HCT116 (cell line): ENCODE data around the gene TRIP13. TPM values are rescaled to one million over a fixed set of nuclear protein-coding genes. Genes with fewer than 3 reads are reported as not detected.
"Not testable (repeated sequence)": the region's sequence is repeated elsewhere in the genome, so short reads cannot be mapped to it uniquely, and the experiment has no call there.

Experiments used
- ATAC-seq: fragments of 200-7000 bp; cut with Tn5 transposase; 2 replicates; pipeline ENCODE4 v1.9.1; 2020; ENCODE audit warnings: mild to moderate bottlenecking, moderate library complexity
- BruUV-seq: library from RNA; stranded (reverse); fragments of 400-500 nt; replicated peaks from 2 replicates; lab custom pipeline; 2021; lab: Mats Ljungman, UMichigan
- CTCF ChIA-PET: fragments of 300-600 bp; sonication (Branson Sonifier 250); formaldehyde crosslinking; loops from one replicate; lab custom pipeline; 2021; ENCODE audit warnings: antibody characterized with exemption; lab: Charles Lee
- POLR2A ChIA-PET: fragments of 300-600, 350-600 bp; sonication (Branson Sonifier 250); formaldehyde crosslinking; loops from one replicate; lab custom pipeline; 2021; ENCODE audit warnings: antibody characterized with exemption; lab: Charles Lee
- RAD21 ChIA-PET, 2 experiments: fragments of 300-600 bp; sonication (Branson Sonifier 250); formaldehyde crosslinking; loops; one replicate each; lab custom pipeline; 2023; ENCODE audit warnings: low total read pairs in 2 of 2; ENCODE audit not compliant: uncharacterized antibody in 2 of 2, unreplicated experiment in 2 of 2, low non-redundant PET in 1 of 2; lab: Charles Lee
- DNase-seq: peaks from one replicate; pipeline ENCODE4 v3.0.0-alpha.2; 2010; ENCODE audit warnings: low read depth, low spot score
- H2AFZ ChIP-seq: fragments of 200-600 bp; shearing (Covaris generic), sonication (generic); 2 replicates; pipeline ENCODE4 v1.6.1; 2017; ENCODE audit warnings: low read depth, mixed run types, mixed read lengths, antibody characterized with exemption, low read length; ENCODE audit not compliant: poor library complexity, severe bottlenecking
- H3K27ac ChIP-seq: 2 replicates; pipeline ENCODE4 v1.5.1; 2012; ENCODE audit warnings: low read depth, low read length
- H3K27me3 ChIP-seq: fragments of 200-600 bp; sonication (generic); 2 replicates; pipeline ENCODE4 v1.6.1; 2016; ENCODE audit warnings: mixed run types, low read length, mixed read lengths; ENCODE audit not compliant: insufficient read depth
- H3K36me3 ChIP-seq, 2 experiments: fragments of 200-500 bp in 1 of 2; fragments of 200-600 bp in 1 of 2; sonication (Bioruptor generic) in 1 of 2; sonication (generic) in 1 of 2; 2 replicates each; pipeline versions ENCODE4 v1.5.1 to v1.6.1; 2014 to 2016; ENCODE audit warnings: low read length in 2 of 2, inconsistent platforms in 1 of 2, mixed read lengths in 1 of 2, mixed run types in 1 of 2; ENCODE audit not compliant: insufficient read depth in 2 of 2, control insufficient read depth in 1 of 2
- H3K4me1 ChIP-seq, 2 experiments: fragments of 200-600 bp in 1 of 2; sonication (generic) in 1 of 2; 2 replicates each; pipeline versions ENCODE4 v1.5.1 to v1.6.1; 2012 to 2017; ENCODE audit warnings: low read length in 2 of 2, inconsistent platforms in 1 of 2, mild to moderate bottlenecking in 1 of 2, mixed read lengths in 1 of 2, mixed run types in 1 of 2, moderate library complexity in 1 of 2; ENCODE audit not compliant: insufficient read depth in 2 of 2, control insufficient read depth in 1 of 2
- H3K4me2 ChIP-seq: fragments of 200-600 bp; sonication (generic); 2 replicates; pipeline ENCODE4 v1.6.1; 2017; ENCODE audit warnings: mixed run types, low read length, mixed read lengths
- H3K4me3 ChIP-seq, 2 experiments: fragments of 200-600 bp in 1 of 2; sonication (generic) in 1 of 2; replicated peaks in 1 of 2; 2 replicates each; pipeline ENCODE4 v1.5.1; 2011 to 2016; ENCODE audit warnings: low read length in 2 of 2, control low read depth in 1 of 2, low read depth in 1 of 2, mild to moderate bottlenecking in 1 of 2, mixed read lengths in 1 of 2, mixed run types in 1 of 2
- H3K79me2 ChIP-seq: fragments of 200-600 bp; sonication (generic); 2 replicates; pipeline ENCODE4 v1.6.1; 2017; ENCODE audit warnings: mild to moderate bottlenecking, mixed run types, low read length, moderate library complexity, mixed read lengths; ENCODE audit not compliant: insufficient read depth
- H3K9ac ChIP-seq: fragments of 200-600 bp; sonication (generic); 2 replicates; pipeline ENCODE4 v1.6.1; 2016; ENCODE audit warnings: low read length, mixed read lengths
- H3K9me2 ChIP-seq: fragments of 200-600 bp; sonication (generic), shearing (Covaris generic); 2 replicates; pipeline ENCODE4 v1.6.1; 2017; ENCODE audit warnings: mixed run types, mild to moderate bottlenecking, moderate library complexity; ENCODE audit not compliant: insufficient read depth
- H3K9me3 ChIP-seq, 2 experiments: fragments of 200-500 bp in 1 of 2; fragments of 200-600 bp in 1 of 2; sonication (Bioruptor generic) in 1 of 2; sonication (generic) in 1 of 2; 2 replicates each; pipeline ENCODE4 v1.6.1; 2014 to 2017; ENCODE audit warnings: low read length in 2 of 2, mixed read lengths in 2 of 2, inconsistent platforms in 1 of 2, low read depth in 1 of 2, mild to moderate bottlenecking in 1 of 2, mixed run types in 1 of 2, moderate library complexity in 1 of 2; ENCODE audit not compliant: control insufficient read depth in 1 of 2, insufficient read depth in 1 of 2
- H4K20me1 ChIP-seq: fragments of 200-600 bp; sonication (generic), shearing (Covaris generic); 2 replicates; pipeline ENCODE4 v1.6.1; 2017; ENCODE audit warnings: mixed run types, mild to moderate bottlenecking, moderate library complexity; ENCODE audit not compliant: insufficient read depth
- intact Hi-C: fragments of 100-400 bp; cut with micrococcal nuclease; formaldehyde crosslinking; loops from 2 replicates; pipeline ENCODE4 v1.10.0; 2022
- total RNA-seq: library from RNA; stranded (reverse); gene quantifications from one replicate; pipeline ENCODE4 v1.2.1, GENCODE V29; 2021; ENCODE audit not compliant: unreplicated experiment

Gene TRIP13
- total RNA-seq, 1 experiment from 2014 or later, result 45.0 TPM

DNA sequence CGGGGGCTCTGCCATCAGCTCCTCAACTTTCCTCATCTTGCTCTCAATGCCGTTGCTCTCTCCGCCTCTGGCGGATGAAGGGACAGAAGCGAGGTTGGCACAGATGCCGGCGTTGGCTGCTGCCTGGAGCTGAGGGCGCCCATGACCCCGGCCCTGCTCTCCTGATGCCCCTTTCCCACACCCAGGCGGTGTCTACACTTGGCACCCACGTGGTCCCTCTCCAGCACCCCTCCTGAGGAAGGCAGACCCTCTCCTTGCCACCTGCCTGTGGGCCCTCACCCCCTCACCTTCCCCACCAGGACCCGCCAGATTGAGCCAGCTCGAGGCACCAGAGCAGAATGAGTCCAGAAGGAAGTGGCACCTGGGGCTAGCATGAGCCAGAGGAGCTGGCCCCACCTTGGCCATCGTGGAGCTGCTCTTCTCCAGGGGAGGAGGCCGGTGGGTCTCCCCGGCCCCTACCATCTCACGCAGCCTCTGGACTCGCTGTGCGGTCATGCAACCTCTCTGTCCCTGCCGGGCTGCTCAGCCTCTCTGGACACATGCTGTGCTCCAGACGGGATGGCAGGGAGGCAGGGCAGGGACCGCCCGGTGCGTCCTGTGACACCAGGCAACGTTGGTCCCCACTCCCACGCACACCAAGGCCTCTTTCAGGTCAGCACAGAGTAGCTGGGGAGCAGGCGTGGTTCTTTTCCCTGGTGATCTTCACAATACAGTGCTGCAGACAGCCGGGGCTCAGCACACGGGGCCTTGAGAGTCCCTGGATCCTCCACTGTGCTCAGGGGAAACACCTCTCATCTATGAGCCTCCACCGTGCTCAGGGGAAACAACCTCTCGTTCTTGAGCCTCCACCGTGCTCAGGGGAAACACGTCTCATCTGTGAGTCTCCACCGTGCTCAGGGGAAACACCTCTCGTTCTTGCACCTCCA is 46.7 kb upstream of the TRIP13 start:
- H3K4me1 ChIP-seq, RAD21 ChIA-PET, H2AFZ ChIP-seq, H3K9me3 ChIP-seq, H3K27me3 ChIP-seq, intact Hi-C loops, H3K27ac ChIP-seq, H3K4me2 ChIP-seq, H3K9ac ChIP-seq, H3K79me2 ChIP-seq, BruUV-seq, H3K4me3 ChIP-seq, H3K9me2 ChIP-seq, CTCF ChIA-PET, H3K36me3 ChIP-seq, POLR2A ChIA-PET, H4K20me1 ChIP-seq, DNase-seq, ATAC-seq: not testable (repeated sequence)

DNA sequence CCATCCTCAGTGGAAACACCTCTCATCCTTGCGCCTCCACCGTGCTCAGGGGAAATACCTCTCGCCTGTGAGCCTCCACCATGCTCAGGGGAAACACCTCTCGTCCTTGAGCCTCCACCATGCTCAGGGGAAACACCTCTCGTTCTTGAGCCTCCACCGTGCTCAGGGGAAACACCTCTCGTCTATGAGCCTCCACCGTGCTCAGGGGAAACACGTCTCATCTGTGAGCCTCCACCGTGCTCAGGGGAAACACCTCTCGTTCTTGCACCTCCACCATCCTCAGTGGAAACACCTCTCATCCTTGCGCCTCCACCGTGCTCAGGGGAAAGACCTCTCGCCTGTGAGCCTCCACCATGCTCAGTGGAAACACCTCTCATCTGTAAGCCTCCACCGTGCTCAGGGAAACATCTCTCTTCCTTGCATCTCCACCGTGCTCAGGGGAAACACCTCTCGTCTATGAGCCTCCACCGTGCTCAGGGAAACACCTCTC is 46.0 kb upstream of the TRIP13 start:
- H3K4me3 ChIP-seq, H3K4me1 ChIP-seq, DNase-seq, H3K27ac ChIP-seq, H4K20me1 ChIP-seq, H3K9me3 ChIP-seq, ATAC-seq, H3K9me2 ChIP-seq, H2AFZ ChIP-seq, POLR2A ChIA-PET, BruUV-seq, H3K4me2 ChIP-seq, RAD21 ChIA-PET, intact Hi-C loops, CTCF ChIA-PET, H3K36me3 ChIP-seq, H3K27me3 ChIP-seq, H3K9ac ChIP-seq, H3K79me2 ChIP-seq: not testable (repeated sequence)

DNA sequence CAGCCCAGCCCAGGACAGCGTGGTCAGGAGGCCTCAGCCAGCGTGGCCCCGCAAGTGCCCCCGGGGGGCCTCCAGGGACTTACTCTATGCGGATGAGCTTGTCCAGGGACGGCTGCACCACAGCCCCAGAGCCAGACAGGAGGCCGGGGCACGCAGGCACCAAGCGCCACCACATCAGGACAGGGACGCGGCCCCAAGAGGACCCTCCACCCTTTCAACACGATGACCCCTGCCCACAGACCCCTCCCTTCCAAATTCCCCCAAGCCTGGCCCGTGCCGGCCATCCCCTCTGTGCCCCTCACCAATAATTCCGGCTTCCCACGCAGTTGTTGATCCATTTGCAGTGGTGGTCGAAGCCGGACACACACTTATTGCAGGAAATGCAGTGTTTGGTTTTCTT is 45.5 kb upstream of the TRIP13 start:
- CTCF ChIA-PET, H3K4me2 ChIP-seq, H3K4me3 ChIP-seq, BruUV-seq, H3K9ac ChIP-seq, H3K36me3 ChIP-seq, H4K20me1 ChIP-seq, H3K27me3 ChIP-seq, H3K27ac ChIP-seq, ATAC-seq, H3K9me2 ChIP-seq, H3K9me3 ChIP-seq, intact Hi-C loops, H2AFZ ChIP-seq, POLR2A ChIA-PET, DNase-seq, H3K79me2 ChIP-seq, H3K4me1 ChIP-seq, RAD21 ChIA-PET: not testable (repeated sequence)

DNA sequence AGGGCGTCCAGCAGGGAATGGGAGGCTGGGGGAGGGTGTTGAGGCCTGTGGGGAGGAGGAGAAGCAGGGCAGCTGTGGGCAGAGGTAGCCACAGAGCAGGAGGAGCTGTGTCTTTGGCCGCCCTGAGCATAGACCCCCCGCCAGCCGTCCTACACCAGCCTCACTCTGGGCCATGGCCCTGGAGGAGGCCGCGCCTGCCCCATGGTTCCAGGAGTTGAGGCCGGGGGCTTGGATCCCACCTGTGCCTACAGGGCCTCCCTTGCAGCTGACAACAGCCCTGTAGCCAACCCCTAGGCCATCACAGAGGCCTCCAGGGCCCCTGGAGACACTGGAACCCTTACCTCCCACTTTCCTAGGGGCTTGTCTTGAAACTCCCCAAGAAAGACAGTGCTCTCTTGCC is 44.9 kb upstream of the TRIP13 start:
- H4K20me1 ChIP-seq, H3K79me2 ChIP-seq, ATAC-seq, RAD21 ChIA-PET, H3K9ac ChIP-seq, intact Hi-C loops, CTCF ChIA-PET, H2AFZ ChIP-seq, H3K27ac ChIP-seq, H3K4me3 ChIP-seq, H3K9me3 ChIP-seq, H3K4me2 ChIP-seq, POLR2A ChIA-PET, BruUV-seq, H3K36me3 ChIP-seq, H3K9me2 ChIP-seq, DNase-seq, H3K27me3 ChIP-seq, H3K4me1 ChIP-seq: not testable (repeated sequence)
